Measurements from ENCODE around the gene NPAS3.

NPAS3 gene

GRCh38 chr14:33774161-33774560 is 835.5 kb downstream of the NPAS3 start:
- POLR2A ChIA-PET (ENCODE audit: low non-redundant PET) = no interaction called here
- no peak for TF ChIP-seq CTCF (conservative IDR thresholded peaks at IDR 0.05; ENCODE audit: low read depth)
- no peak overlapping the region for H3K27ac ChIP-seq
- no peak for DNase-seq (ENCODE audit: low spot score)
- CTCF ChIA-PET = no interaction called here

- DNase-seq (ENCODE audit: low spot score) = no peak
- no peak overlapping the region for H3K27ac ChIP-seq
- CTCF ChIA-PET = no interaction called here
- no peak for TF ChIP-seq CTCF (conservative IDR thresholded peaks at IDR 0.05; ENCODE audit: low read depth)
- POLR2A ChIA-PET (ENCODE audit: low non-redundant PET) = no interaction called here
Observed at GRCh38 chr14:33774723-33775470, 836.2 kb downstream of the NPAS3 start.

GRCh38 chr14:33776871-33777270 is 838.2 kb downstream of the NPAS3 start:
- POLR2A ChIA-PET (ENCODE audit: low non-redundant PET) = no interaction called here
- CTCF ChIA-PET = interaction anchor here (0.7 kb wide), 1 partner anchor 15 kb away, joined by 3 read pairs; no protein-coding TSS in a partner anchor
- no peak overlapping the region for H3K27ac ChIP-seq
- no peak for TF ChIP-seq CTCF (conservative IDR thresholded peaks at IDR 0.05; ENCODE audit: low read depth)
- no peak for DNase-seq (ENCODE audit: low spot score)

GRCh38 chr14:33777681-33778080 is 839.0 kb downstream of the NPAS3 start:
- peak; percentile 15 for DNase-seq (ENCODE audit: low spot score)
- ChIA-PET POLR2A (ENCODE audit: low non-redundant PET) (no interaction called here), CTCF (no interaction called here)
- H3K27ac ChIP-seq = no peak overlapping the region
- TF ChIP-seq CTCF (conservative IDR thresholded peaks at IDR 0.05; ENCODE audit: low read depth) = no peak

DNA sequence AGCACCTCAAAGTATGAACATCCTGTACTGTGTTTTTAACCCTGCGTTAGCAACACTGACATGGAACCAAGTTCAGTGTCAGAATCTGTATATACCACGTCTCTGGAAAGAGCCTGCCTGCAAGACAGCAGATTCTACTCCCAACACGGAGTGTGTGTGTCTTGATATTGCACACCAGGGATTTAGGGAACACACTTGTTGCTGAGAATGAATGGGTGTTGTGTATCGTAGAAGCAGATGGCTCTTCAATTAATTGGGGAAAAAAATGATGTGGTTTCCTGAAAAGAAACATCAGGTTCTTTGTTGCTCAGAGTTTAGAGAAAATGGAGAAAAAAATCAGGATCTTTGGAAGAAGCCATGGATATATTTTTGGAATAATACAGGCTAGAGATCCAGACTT is 841.4 kb downstream of the NPAS3 start:
- DNase-seq (ENCODE audit: low spot score) = no peak
- CTCF ChIA-PET = no interaction called here

DNA sequence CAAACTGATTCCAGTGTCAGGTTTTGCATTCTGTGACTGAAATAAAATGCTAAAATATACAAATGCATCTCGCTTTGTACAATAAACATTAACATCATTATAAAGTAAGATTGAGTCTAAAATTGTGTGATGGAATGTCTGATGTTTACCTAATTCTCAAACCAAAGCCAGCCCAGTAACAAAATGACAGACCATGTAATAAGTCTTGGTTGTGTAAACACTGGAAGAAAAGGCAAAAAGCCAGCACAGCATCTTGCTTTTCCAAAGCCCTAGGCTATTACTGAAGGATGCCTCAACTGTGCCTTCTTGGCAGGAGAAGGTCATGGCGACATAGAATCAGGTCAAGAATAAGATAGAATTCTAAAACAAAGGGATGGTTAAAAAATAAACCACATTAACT is 842.6 kb downstream of the NPAS3 start:
- CTCF ChIA-PET = no interaction called here
- TF ChIP-seq CTCF (conservative IDR thresholded peaks at IDR 0.05; ENCODE audit: low read depth) = no peak
- no peak for DNase-seq (ENCODE audit: low spot score)
- POLR2A ChIA-PET (ENCODE audit: low non-redundant PET) = interaction anchor here (0.6 kb wide), 1 partner anchor 1008 kb away, joined by 7 read pairs; no protein-coding TSS in a partner anchor
- H3K27ac ChIP-seq = no peak overlapping the region

More for the DNA sequence above, 841.4 kb downstream of the NPAS3 start:
- H3K27ac ChIP-seq = no peak overlapping the region
- TF ChIP-seq CTCF (conservative IDR thresholded peaks at IDR 0.05; ENCODE audit: low read depth) = no peak
- POLR2A ChIA-PET (ENCODE audit: low non-redundant PET) = no interaction called here

Data from RWPE1 (cell line).